HCT116 (cell line): ENCODE measurements around the gene FNDC3B.

ENCODE experiments used
- CEBPB ChIP-seq: IDR thresholded peaks from 2 replicates; pipeline ENCODE4 v1.6.1; 2012; ENCODE audit warnings: low read depth
- CTCF ChIP-seq, 3 experiments: fragments of 200-600 bp in 1 of 3; sonication (generic) in 1 of 3; IDR thresholded peaks in 2 of 3; conservative IDR thresholded peaks in 1 of 3; 2 replicates each; pipeline ENCODE4 v1.5.1; 2012 to 2017; ENCODE audit warnings: low read depth in 2 of 3, low read length in 2 of 3, antibody characterized with exemption in 1 of 3, borderline replicate concordance in 1 of 3, control low read depth in 1 of 3, mild to moderate bottlenecking in 1 of 3, mixed read lengths in 1 of 3, mixed run types in 1 of 3, moderate library complexity in 1 of 3; ENCODE audit not compliant: insufficient read depth in 1 of 3
- EZH2 ChIP-seq: fragments of 200-600 bp; sonication (generic); IDR thresholded peaks from 2 replicates; pipeline ENCODE4 v1.6.1; 2017; ENCODE audit warnings: antibody characterized with exemption, mixed run types
- FOSL1 ChIP-seq: IDR thresholded peaks from 2 replicates; pipeline ENCODE4 v1.6.1; 2012; ENCODE audit warnings: low read depth
- JUND ChIP-seq: IDR thresholded peaks from 2 replicates; pipeline ENCODE4 v1.6.1; 2012
- MAX ChIP-seq: IDR thresholded peaks from 2 replicates; pipeline ENCODE4 v1.6.1; 2012
- POLR2A ChIP-seq: IDR thresholded peaks from 2 replicates; pipeline ENCODE4 v1.7.0; 2011; ENCODE audit warnings: borderline replicate concordance; ENCODE audit not compliant: insufficient read depth, insufficient read length; ENCODE audit errors: extremely low read depth
- POLR2AphosphoS5 ChIP-seq: IDR thresholded peaks from 2 replicates; pipeline ENCODE4 v1.6.1; 2011; ENCODE audit warnings: mild to moderate bottlenecking, low read depth, low read length, moderate library complexity
- RAD21 ChIP-seq: IDR thresholded peaks from 2 replicates; pipeline ENCODE4 v1.6.1; 2012; ENCODE audit warnings: low read depth, mild to moderate bottlenecking
- REST ChIP-seq: IDR thresholded peaks from 2 replicates; pipeline ENCODE4 v1.6.1; 2012; ENCODE audit warnings: low read depth
- SP1 ChIP-seq: IDR thresholded peaks from 2 replicates; pipeline ENCODE4 v1.6.1; 2012; ENCODE audit warnings: low read depth
- SRF ChIP-seq: IDR thresholded peaks from 2 replicates; pipeline ENCODE4 v1.6.1; 2012; ENCODE audit warnings: low read depth
- YY1 ChIP-seq: IDR thresholded peaks from 2 replicates; pipeline ENCODE4 v1.6.1; 2011; ENCODE audit warnings: low read length, low read depth, moderate library complexity, mild to moderate bottlenecking; ENCODE audit not compliant: insufficient replicate concordance; ENCODE audit errors: extremely low read depth
- ZNF274 ChIP-seq: fragments of 200-500 bp; sonication (Bioruptor generic); IDR thresholded peaks from 2 replicates; pipeline ENCODE4 v1.6.1; 2014; ENCODE audit warnings: mild to moderate bottlenecking, low read depth, low read length, inconsistent platforms

- TF ChIP-seq CTCF (IDR thresholded peaks at IDR 0.05 in 2 of 3, conservative IDR thresholded peaks at IDR 0.05 in 1 of 3; ENCODE audit: borderline replicate concordance in 1 of 3, insufficient read depth in 1 of 3, low read depth in 2 of 3, low read length in 2 of 3) (no peak), POLR2AphosphoS5 (no peak), POLR2A (no peak), ZNF274 (no peak), EZH2 (no peak), CEBPB (no peak), SRF (no peak), REST (no peak), SP1 (no peak), RAD21 (no peak), YY1 (no peak), JUND (no peak), MAX (no peak), FOSL1 (no peak)
Measured at GRCh38 chr3:172132721-172133311, 93.4 kb downstream of the FNDC3B start.
